GM12891 (cell line): Measurements from ENCODE around the gene CDH13.

Source experiments
- PAX5 ChIP-seq: IDR thresholded peaks from 2 replicates; pipeline ENCODE4 v1.6.1; 2011; ENCODE audit warnings: low read length, moderate library complexity, mild to moderate bottlenecking; ENCODE audit not compliant: insufficient read depth, severe bottlenecking
- POLR2A ChIP-seq: IDR thresholded peaks from 2 replicates; pipeline ENCODE4 v1.6.1; 2011; ENCODE audit warnings: low read depth, low read length, control low read depth
- POLR2AphosphoS5 ChIP-seq: IDR thresholded peaks from 2 replicates; pipeline ENCODE4 v1.6.1; 2011; ENCODE audit warnings: low read depth, low read length, control low read depth
- POU2F2 ChIP-seq: IDR thresholded peaks from 2 replicates; pipeline ENCODE4 v1.6.1; 2011; ENCODE audit warnings: low read depth, mild to moderate bottlenecking, control low read depth, low read length, moderate library complexity
- SPI1 ChIP-seq: IDR thresholded peaks from 2 replicates; pipeline ENCODE4 v1.6.1; 2011; ENCODE audit warnings: low read depth, low read length, control low read depth
- TAF1 ChIP-seq: IDR thresholded peaks from 2 replicates; pipeline ENCODE4 v1.6.1; 2011; ENCODE audit warnings: low read depth, low read length, control low read depth

GRCh38 chr16:83011939-83012338 lies 385.2 kb downstream of the CDH13 start:
- no peak for TF ChIP-seq POLR2A
- TF ChIP-seq POLR2AphosphoS5, result no peak
- no peak for TF ChIP-seq SPI1
- no peak for TF ChIP-seq TAF1
- TF ChIP-seq PAX5, result no peak
- TF ChIP-seq POU2F2, result no peak
